HG02571 (cell line): ENCODE data around the gene SH3BGRL2.
"Not testable (repeated sequence)": the region's sequence is repeated elsewhere in the genome, so short reads cannot be mapped to it uniquely, and the experiment has no call there.

Experiments
- ATAC-seq: cut with Tn5 transposase; IDR thresholded peaks from one replicate; pipeline ENCODE4 v1.9.1; 2021; ENCODE audit warnings: mild to moderate bottlenecking, moderate library complexity; ENCODE audit not compliant: unreplicated experiment

Gene SH3BGRL2

GRCh38 chr6:79613912-79614311 is 17.2 kb upstream of the SH3BGRL2 start:
- no peak for ATAC-seq

- ATAC-seq = no peak
Observed at GRCh38 chr6:79614326-79615305, 16.5 kb upstream of the SH3BGRL2 start.

- no peak for ATAC-seq
Observed at GRCh38 chr6:79617518-79617941, 13.6 kb upstream of the SH3BGRL2 start.

- not testable (repeated sequence) for ATAC-seq
Observed at GRCh38 chr6:79618425-79618824, 12.7 kb upstream of the SH3BGRL2 start.

GRCh38 chr6:79621579-79621978 is 9.6 kb upstream of the SH3BGRL2 start:
- ATAC-seq = no peak

GRCh38 chr6:79622364-79622763 is 8.8 kb upstream of the SH3BGRL2 start:
- ATAC-seq = no peak

GRCh38 chr6:79623106-79623505 is 8.0 kb upstream of the SH3BGRL2 start:
- no peak for ATAC-seq

GRCh38 chr6:79625746-79626145 is 5.4 kb upstream of the SH3BGRL2 start:
- no peak for ATAC-seq

- ATAC-seq = no peak
Observed at GRCh38 chr6:79626811-79627210, 4.3 kb upstream of the SH3BGRL2 start.

GRCh38 chr6:79627422-79627821 is 3.7 kb upstream of the SH3BGRL2 start:
- ATAC-seq = peak; percentile 46

GRCh38 chr6:79628466-79629288 is 2.5 kb upstream of the SH3BGRL2 start:
- ATAC-seq = no peak

- no peak for ATAC-seq
Observed at GRCh38 chr6:79630380-79630882, 698 bp upstream of the SH3BGRL2 start.

GRCh38 chr6:79631693-79632172 is 604 bp downstream of the SH3BGRL2 start:
- no peak for ATAC-seq

GRCh38 chr6:79632580-79632979 is 1.5 kb downstream of the SH3BGRL2 start:
- ATAC-seq = no peak

- ATAC-seq = no peak
Observed at GRCh38 chr6:79634491-79635231, 3.5 kb downstream of the SH3BGRL2 start.

GRCh38 chr6:79635232-79635543 is 4.1 kb downstream of the SH3BGRL2 start:
- no peak for ATAC-seq

- no peak for ATAC-seq
Observed at GRCh38 chr6:79636673-79637072, 5.5 kb downstream of the SH3BGRL2 start.

GRCh38 chr6:79640146-79641111 is 9.3 kb downstream of the SH3BGRL2 start:
- ATAC-seq = no peak

GRCh38 chr6:79646006-79646405 is 14.9 kb downstream of the SH3BGRL2 start:
- ATAC-seq = no peak

GRCh38 chr6:79646561-79646960 is 15.4 kb downstream of the SH3BGRL2 start:
- no peak for ATAC-seq
